Stimulated activated naive CD4-positive, alpha-beta T cell treated with Interleukin-2 at 50 U/mL for 16 hours (primary cell): Measurements from ENCODE around the gene TCAF1.

ENCODE experiments used
- DNase-seq: peaks from one replicate; lab custom pipeline; 2025; lab: John Stamatoyannopoulos, UW

TCAF1 gene

DNA sequence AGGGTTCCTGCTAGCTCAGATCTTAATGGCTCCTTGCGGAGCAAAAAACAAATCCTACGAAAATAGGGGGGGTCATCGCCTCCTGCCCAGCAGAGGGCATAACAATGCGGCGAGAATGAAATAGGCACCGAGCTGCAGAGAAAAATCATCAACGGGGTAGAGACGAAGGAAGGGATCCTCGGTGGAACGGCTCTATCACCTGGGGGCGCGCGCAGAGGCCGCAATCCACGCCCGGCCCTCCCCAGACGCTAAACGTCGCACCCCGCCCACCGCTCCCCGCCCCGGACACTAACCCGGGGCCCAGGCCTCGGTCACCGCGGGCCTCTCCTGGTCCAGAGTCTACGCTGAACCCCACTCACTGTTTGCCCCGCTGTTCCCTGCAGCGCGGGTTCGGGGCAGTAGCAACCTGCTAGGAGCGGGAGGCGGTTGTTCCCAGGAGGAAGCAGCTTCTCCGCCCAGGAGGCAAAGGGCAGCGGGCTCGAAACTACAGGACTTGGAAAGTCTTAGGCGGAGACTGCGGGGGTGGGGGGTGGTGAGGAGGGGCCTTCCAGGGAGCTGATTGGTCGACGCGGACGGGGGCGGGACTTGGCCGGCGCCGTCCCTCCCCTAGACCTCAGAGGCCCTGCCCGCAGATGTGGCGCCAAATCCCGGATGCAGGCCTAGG lies at the start of gene TCAF1:
TCAF1 (minus strand) TSS at position 509 of the 664 bp plus-strand sequence. CDS start 25,568 bp downstream, outside the sequence.
- peak; percentile 87 for DNase-seq

DNA sequence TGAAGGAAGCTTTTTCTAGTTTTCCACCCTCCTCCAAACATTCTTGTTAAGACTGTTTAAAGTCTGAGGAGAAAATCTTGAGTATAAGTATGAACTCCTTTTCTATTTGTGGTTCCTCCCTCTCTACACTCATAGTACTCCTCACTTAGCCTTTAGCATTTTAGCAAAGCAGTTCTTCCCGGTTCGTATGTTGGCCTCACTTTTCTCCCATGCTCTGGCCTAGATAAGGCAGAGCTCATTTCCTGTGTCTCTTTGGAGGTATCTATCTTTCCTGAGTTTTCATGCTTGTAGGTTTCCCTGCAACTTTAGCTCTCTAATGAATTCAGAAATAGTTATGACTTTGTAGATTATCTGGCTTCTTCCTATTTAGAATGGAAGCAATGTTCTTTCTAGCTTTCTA lies 46.8 kb upstream of the TCAF1 start:
- DNase-seq, result no peak

DNA sequence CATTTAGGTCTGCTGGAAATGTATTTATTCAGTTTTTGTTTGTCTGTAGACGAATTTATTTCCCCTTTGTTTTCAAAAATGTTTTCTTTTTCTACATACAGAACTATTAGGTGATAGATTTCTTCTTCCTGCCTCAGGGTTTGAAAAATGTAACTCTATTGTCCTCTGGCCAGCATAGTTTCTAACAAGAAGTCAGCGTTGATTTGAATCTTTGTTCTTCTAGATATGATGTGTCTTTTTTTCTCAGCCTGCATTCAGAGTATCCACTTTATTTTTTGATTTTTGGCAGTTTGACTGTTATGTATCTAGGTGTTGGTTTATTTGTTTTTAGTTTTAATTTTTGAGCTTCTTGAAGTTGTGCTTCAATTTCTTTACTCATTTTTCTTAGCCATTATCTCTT lies 45.1 kb upstream of the TCAF1 start:
- DNase-seq, result no peak

DNA sequence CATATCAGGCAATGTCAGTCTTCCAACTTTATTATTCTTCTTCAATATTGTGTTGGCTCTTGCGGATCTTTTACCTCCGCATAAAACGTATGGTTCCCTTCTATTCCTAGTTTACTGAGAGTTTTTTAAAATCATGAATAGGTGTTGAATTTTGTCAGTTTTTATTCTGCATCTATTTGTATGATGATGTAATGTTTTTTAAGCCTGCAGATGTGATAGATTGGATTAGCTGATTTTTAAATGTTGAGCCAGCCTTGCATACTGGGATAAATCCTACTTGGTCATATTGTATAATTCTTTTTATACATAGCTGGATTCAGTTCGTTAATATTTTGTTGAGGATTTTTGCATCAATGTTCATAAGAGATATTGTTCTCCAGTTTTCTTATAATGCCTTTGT lies 43.4 kb upstream of the TCAF1 start:
- DNase-seq, result no peak

GRCh38 chr7:143938379-143939243 lies 36.6 kb upstream of the TCAF1 start:
- DNase-seq, result no peak

DNA sequence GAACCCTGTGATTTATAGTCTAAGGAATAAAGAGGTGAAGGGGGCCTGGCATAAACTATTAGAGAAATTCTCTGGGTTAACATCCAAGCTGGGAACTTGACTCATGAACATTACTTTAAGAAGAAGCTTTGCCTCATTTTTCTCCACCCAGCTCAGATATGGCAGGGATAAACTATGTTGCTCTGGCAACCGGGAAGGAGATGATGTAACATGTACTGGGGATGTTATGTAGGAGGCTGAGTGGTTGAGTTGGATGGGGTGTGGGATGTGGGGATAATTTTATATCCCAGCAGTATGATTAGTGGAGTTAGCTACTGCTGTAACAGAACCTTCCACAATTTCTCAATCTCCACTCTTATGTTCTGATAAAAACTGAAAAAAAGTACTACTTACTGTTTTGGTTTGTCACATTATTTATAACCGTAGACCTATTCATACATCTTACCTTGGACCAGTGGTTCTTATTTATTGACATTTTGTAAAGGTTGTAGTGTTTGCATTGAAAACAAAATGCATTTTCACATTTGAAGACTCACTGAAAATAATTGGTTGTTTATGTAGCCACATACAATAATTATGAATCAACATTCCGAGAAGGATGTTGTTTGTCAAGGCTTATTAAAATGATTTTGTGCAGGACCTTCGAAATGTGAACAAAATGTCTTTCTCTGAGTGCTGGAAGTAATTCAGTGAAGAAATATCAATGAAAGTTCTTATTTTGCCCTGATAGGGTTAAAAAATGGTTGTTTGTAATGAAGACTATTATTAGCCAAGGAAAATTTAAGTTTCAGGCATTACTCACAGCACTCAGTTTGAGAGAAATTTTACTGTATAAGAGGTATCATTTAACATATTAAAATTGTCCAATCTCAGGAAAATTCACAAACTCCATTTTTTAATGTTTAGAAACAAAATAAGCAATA lies 34.4 kb upstream of the TCAF1 start:
- DNase-seq, result no peak

DNA sequence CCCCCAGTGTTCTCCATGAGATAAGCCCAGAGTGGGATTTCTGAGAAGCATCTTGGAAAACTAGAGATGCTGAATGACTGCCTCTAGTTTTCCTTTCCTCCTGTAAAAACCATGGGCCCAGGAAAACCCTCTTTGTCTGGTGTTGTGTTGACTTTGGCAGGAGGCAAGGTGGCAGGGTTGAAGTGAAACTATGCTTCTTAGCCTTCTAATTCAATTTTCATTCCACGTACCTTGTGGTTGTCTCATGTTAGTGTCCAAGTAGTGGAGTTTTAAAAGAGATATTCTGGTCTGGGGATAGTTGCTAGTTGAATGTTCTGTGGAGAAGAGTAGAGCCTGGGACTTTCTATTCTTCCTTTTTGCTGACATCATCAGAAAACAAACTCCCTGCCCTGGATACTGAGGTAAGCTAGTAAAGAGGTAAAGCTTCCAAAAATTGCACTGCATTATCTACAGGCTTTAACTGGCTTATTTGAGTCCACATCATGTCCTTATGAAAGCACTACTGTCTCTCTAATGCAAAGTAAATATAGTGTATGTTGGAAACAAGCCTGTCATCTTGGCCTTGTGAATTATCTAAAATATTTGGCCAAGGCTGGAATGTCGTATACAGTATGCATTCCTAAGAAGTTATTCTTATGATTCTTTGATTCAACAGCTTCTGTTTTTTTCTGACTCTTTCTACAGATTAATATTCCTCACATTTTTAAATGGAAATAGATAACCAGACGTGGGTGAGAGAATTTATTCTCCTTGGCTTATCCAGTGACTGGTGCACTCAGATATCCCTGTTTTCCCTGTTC lies 32.8 kb upstream of the TCAF1 start, which contains the start of gene OR2F2:
OR2F2 (plus strand) TSS at position 708 of the 800 bp plus-strand sequence; CDS start at position 708, 0 bp downstream.
- no peak for DNase-seq

DNA sequence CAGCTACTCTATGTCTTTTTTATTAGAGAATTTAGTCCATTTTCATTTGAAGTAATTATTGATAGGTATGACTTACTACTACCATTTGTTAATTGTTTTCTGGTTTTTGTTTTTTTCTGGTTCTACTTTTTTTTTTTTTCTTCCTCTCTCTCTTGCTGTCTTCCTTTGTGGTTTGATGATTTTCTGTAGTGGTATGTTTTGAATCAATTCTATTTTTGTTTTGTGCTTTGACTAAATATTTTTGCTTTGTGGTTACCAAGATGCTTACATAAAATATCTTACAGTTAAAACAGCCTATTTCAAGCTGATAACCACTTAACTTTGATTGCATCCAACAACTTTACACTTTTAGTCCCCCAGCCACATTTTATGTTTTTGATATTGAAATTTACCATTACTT lies 29.8 kb upstream of the TCAF1 start:
- no peak for DNase-seq

DNA sequence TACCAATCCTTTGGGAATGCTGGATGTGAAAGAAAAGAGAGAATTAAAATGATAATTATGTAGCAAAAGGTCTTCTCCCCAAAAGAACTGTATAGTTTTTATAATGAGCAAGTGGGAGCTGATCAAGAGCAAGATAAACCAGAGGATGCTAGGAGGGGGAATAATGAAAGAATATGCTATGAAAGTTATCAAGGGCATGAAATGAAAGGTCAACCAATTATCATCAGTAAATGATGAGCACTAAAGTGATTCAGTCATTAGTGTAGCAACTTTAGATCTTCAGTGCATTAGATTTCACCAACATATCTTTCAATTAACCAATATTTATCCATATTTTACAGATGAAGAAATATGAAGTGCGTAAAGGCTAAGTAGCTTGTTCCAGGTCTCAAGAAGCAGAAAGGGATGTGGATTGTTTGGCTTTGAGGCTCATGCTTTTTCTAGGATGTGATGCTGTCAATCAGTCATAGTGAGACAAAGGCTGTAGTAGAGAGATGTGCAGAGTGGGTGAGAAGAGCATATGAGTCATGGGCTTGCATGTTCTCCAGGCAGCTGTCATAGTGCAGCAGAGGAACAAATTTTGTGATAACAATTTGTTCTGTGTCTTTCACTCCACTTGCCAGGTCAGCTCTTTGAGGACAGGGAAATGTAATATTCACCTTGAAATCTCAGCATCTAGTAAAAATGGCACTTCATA lies 27.4 kb upstream of the TCAF1 start:
- no peak for DNase-seq

DNA sequence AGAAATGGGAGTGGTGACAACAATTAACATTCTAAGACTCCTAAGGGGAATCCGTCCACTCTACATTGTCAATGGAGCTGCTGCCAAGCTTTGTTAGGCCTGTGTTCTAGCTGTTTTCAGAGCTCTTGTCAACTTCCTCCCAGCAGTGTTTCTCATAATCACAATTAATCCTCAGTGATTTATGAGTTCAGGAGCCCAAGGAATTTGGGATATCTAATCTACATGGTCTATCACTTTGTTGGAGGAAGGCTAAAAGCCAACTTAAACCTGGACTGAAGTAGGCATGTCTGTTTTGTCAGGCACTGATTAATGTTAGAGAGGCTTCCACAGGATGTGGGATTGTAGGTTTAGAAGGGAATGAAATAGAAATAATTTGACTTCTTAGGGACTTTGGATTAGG lies 22.9 kb upstream of the TCAF1 start:
- no peak for DNase-seq

- DNase-seq, result no peak
These were observed 13.1 kb upstream of the TCAF1 start for GRCh38 chr7:143914938-143915652.

DNA sequence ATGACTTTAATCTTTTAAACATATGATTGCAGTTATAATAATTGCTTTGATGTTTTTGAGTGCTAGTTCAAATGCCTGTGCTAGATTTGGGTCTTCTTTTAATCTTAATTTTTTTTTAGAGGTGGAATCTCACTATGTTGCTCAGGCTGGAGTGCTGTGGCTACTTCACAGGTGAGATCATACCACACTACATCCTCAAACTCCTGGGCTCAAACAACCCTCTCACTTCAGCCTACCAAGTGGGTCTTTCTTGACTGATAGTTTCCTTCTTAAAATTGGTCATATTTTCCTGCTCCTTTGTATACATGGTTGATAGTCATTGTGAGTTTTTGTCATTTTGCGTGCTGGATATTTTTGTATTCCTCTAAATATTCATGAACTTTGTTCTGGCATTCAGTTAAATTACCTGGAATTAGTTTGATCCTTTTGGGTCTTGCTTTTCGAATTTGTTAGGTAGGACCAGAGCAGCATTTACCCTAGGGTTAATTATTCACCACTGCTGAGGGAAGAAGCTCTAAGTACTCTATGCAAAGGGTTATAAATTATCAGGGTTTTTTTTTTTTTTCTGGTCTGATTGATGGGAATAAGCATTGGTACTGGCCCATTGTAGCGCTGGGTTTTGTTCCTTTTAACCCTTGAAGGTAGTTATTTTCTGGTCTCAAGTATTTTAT lies 12.1 kb upstream of the TCAF1 start:
- no peak for DNase-seq

DNA sequence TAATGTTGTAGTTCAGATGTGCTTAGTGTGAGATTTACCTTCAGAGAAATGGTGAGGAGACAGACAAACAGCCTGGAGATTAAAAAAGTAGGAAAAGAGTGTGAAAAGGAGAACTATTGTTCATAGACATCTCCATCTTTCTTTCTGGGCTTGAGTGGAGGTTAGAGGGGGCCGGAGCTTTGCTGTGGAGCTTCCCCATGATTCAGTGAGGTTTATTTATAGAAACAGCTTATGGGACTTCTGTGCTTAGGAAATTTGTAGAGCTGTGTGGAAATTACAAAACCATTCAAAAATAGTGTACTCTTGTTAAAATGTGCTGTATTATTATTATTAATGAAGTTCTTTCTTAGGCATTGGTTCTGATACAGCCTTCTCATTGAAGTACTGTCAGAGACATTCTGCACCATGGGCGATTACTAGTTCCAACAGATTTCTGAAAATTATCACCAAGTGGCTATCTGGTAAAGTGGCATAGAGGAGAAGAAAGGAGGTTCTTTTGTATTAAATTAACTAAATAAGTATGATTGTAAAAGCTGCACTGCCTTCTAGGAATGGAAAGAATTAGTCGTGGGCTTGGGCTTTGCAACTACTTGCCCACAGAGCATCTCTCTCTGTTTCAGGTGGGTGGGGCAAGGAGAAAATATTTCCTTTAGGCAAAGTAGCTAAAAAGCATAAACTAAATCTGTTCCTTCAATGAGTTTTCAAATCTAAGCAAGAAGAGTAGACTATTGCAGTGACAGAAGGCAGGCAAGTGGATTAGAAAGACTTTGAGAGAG lies 8.7 kb upstream of the TCAF1 start:
- DNase-seq, result no peak

- no peak for DNase-seq
These were observed 7.9 kb upstream of the TCAF1 start for GRCh38 chr7:143909863-143910262.

- no peak for DNase-seq
These were observed 6.1 kb upstream of the TCAF1 start for GRCh38 chr7:143908120-143908519.

GRCh38 chr7:143906895-143907294 lies 4.9 kb upstream of the TCAF1 start:
- DNase-seq, result no peak

GRCh38 chr7:143906151-143906550 lies 4.2 kb upstream of the TCAF1 start:
- DNase-seq, result no peak

DNA sequence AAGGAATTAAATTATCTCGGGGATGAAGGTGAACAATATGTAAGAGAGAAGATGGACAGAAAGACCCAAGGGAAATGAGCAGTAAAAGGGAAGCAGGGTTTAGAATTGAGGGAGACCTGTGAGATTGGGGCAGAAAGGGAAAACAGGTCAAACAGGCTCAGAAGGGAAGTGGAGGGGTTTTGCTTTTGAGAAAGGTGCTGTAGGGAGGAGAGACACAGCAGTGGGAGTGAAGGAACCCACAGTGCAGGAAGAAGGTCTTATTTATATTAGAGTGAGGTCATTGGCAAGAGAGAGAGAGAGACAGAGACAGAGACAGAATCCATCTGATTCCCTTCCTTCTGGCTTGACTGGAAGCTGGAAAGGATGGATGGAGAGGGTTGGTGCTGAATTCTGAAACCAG lies 3.5 kb upstream of the TCAF1 start:
- no peak for DNase-seq
